OCI-LY3 (cell line): ENCODE results near the gene INO80B.

ENCODE experiments used
- H2AFZ ChIP-seq: fragments of 200-600, 300-600 bp; shearing (Covaris generic); 2 replicates; pipeline ENCODE4 v1.6.0; 2014; ENCODE audit warnings: antibody characterized with exemption, low read depth, low read length
- H3K27ac ChIP-seq: fragments of 200-600, 300-600 bp; sonication (generic); 2 replicates; pipeline ENCODE4 v1.5.1; 2014; ENCODE audit warnings: mild to moderate bottlenecking, low read length, moderate library complexity, mixed read lengths
- H3K27me3 ChIP-seq: fragments of 200-600, 300-600 bp; sonication (generic); 2 replicates; pipeline ENCODE4 v1.6.1; 2014; ENCODE audit warnings: low read depth, low read length, mixed read lengths
- H3K36me3 ChIP-seq: fragments of 200-600, 300-600 bp; sonication (generic); replicated peaks from 2 replicates; pipeline ENCODE3; 2014; ENCODE audit warnings: low read depth, low read length, mixed read lengths
- H3K4me1 ChIP-seq: fragments of 300-600, 200-600 bp; sonication (generic); 2 replicates; pipeline ENCODE4 v1.6.1; 2014; ENCODE audit warnings: low read length, mixed read lengths
- H3K4me2 ChIP-seq: fragments of 200-600, 300-600 bp; sonication (generic); 2 replicates; pipeline ENCODE4 v1.6.1; 2014; ENCODE audit warnings: low read length, mixed read lengths
- H3K4me3 ChIP-seq: fragments of 300-600, 200-600 bp; sonication (generic); 2 replicates; pipeline ENCODE4 v1.5.1; 2014; ENCODE audit warnings: antibody characterized with exemption, mild to moderate bottlenecking, low read length, moderate library complexity
- H3K79me2 ChIP-seq: fragments of 300-600, 200-600 bp; shearing (Covaris generic); 2 replicates; pipeline ENCODE4 v1.6.1; 2014; ENCODE audit warnings: mild to moderate bottlenecking, low read length, mixed read lengths
- H3K9ac ChIP-seq: fragments of 300-600, 200-600 bp; shearing (Covaris generic); 2 replicates; pipeline ENCODE4 v1.6.0; 2014; ENCODE audit warnings: mild to moderate bottlenecking, low read length, moderate library complexity
- H3K9me3 ChIP-seq: fragments of 200-600, 300-600 bp; shearing (Covaris generic); 2 replicates; pipeline ENCODE4 v1.6.1; 2014; ENCODE audit warnings: low read length, mixed read lengths; ENCODE audit not compliant: insufficient read depth
- H4K20me1 ChIP-seq: fragments of 200-600, 300-600 bp; sonication (generic); 2 replicates; pipeline ENCODE4 v1.6.1; 2016; ENCODE audit warnings: low read length, mixed read lengths; ENCODE audit not compliant: insufficient read depth
- EZH2phosphoT487 ChIP-seq: fragments of 200-600 bp; shearing (Covaris generic); IDR thresholded peaks from 2 replicates; pipeline ENCODE4 v1.6.1; 2018; ENCODE audit warnings: antibody characterized with exemption, mixed run types, low read depth
- TF ChIP-seq, protein P1 (sequence below): fragments of 200-600, 300-600 bp; sonication (generic); IDR thresholded peaks from 2 replicates; pipeline ENCODE4 v1.5.1; 2014; ENCODE audit warnings: antibody characterized with exemption, low read length, low read depth

INO80B gene

DNA sequence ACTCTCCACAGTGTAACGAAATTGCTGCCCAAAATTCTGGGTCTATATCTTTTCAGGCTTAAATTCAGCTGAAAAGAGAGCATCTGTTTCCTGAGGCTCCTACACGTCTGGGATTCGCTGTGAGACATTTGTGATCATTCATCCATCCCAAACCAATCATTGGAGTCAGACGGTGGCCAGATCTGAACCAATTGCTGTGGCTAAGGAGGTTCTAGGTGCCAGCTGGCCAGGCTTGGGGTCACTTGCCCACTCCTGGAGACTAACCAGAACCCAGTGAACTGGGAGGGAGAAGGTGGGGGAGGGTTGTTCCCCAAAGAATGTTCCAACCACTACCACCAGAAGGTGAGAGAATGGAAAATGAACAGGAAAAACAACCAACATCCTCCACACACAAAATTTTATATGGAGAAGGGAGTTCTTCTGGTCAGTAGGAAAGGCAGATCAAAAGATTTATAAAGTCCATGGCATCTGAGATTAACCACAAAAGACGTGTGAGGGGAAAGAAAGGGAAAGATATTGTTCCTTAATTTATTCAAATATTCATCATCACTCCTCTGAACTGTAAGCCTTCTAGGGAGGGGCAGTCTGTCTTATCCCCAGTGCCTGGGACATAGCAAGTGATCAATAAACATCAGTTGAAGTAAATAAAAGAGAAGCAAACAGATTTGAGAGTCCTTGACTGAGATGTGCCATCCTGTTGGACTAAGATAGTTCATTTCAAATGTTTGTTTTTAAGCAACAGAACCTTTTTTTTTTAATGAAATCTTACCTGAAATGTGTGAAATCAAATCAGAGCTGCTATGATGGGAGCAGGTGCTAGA is 10.2 kb upstream of the INO80B start:
- TF ChIP-seq, protein P1, sequence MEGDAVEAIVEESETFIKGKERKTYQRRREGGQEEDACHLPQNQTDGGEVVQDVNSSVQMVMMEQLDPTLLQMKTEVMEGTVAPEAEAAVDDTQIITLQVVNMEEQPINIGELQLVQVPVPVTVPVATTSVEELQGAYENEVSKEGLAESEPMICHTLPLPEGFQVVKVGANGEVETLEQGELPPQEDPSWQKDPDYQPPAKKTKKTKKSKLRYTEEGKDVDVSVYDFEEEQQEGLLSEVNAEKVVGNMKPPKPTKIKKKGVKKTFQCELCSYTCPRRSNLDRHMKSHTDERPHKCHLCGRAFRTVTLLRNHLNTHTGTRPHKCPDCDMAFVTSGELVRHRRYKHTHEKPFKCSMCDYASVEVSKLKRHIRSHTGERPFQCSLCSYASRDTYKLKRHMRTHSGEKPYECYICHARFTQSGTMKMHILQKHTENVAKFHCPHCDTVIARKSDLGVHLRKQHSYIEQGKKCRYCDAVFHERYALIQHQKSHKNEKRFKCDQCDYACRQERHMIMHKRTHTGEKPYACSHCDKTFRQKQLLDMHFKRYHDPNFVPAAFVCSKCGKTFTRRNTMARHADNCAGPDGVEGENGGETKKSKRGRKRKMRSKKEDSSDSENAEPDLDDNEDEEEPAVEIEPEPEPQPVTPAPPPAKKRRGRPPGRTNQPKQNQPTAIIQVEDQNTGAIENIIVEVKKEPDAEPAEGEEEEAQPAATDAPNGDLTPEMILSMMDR = no peak
- no peak for TF ChIP-seq EZH2phosphoT487

DNA sequence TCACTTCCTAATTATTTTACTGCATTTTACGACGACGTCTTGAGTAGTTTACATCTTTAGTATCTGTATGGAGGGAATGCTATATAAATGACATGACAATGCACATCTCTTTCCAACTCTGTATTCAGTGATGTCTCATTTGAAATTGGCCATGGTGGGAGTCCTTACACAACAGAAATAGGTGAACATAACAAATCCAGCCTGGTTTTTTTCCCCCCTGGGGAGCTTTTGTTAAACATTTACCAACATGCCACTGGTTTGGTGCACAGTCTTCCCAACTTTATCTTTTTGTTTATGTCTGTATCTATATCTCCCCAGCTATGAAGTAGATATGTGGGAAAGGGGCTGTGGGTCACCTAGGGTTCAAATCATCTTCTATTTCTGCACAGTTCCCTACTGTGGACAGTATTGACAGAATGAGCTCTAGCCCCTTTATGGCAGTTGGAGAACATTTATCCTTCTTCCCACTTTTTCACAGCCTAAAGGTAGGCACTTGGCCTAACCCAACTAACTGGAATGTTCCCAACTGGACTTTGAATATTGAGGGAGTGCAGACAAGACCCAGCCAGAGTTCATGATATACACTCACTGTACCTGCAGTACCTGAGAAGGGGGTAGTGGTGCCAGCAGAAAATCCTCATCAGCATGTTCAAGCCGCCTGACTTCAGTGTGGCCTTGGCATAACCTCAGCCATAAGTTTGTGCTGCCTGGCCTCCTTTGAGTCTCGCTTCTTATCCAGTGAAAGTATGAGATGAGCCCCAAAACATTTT is 7.5 kb upstream of the INO80B start:
- no peak overlapping the region for H3K4me3 ChIP-seq
- no peaks in the 10 kb centered on the region for H3K27me3 ChIP-seq
- H3K27ac ChIP-seq = no peak overlapping the region
- no peak overlapping the region for H3K9ac ChIP-seq
- H3K79me2 ChIP-seq = no peaks in the 10 kb centered on the region
- H3K9me3 ChIP-seq = no peaks in the 10 kb centered on the region
- H2AFZ ChIP-seq = no peak overlapping the region
- H3K4me2 ChIP-seq = no peak overlapping the region
- no peaks in the 10 kb centered on the region for H3K36me3 ChIP-seq
- TF ChIP-seq EZH2phosphoT487 = no peak
- TF ChIP-seq, protein P1 = no peak
- peaks cover 18% of the 10 kb centered on the region for H3K4me1 ChIP-seq
- no peaks in the 10 kb centered on the region for H4K20me1 ChIP-seq

More for the DNA sequence above, 10.2 kb upstream of the INO80B start:
- Histone ChIP-seq H3K9ac (peak overlapping the region; percentile 2; the same call in 1 of the 2 replicates), H2AFZ (peak overlapping the region; percentile 17), H3K79me2 (no peaks in the 10 kb centered on the region), H3K36me3 (no peaks in the 10 kb centered on the region), H4K20me1 (no peaks in the 10 kb centered on the region), H3K4me3 (peak overlapping the region; percentile 23), H3K4me1 (peaks cover 28% of the 10 kb centered on the region), H3K27ac (no peak overlapping the region), H3K9me3 (no peaks in the 10 kb centered on the region), H3K4me2 (peak overlapping the region; percentile 54), H3K27me3 (no peaks in the 10 kb centered on the region)

DNA sequence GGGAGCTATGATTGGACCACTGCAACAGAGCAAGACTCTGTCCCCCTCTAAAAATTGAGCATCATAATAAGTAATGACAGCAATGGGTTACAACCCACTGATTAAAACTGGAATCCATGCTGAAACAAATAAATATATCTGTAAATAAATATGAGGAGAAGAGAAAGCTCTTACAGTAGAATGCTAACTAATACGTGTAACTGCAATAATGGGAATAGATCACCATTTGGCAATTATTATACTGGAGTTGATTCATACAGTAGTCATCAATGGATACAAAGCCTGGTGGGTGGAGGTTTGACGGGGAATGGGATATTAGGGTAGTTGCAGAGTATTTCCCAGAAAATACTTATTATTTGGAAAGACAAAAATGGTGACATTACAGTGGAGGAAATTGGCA is 6.1 kb upstream of the INO80B start:
- Histone ChIP-seq H3K27ac (no peak overlapping the region), H3K4me1 (peaks cover 15% of the 10 kb centered on the region)
- no peak for TF ChIP-seq EZH2phosphoT487
- TF ChIP-seq, protein P1 = no peak

DNA sequence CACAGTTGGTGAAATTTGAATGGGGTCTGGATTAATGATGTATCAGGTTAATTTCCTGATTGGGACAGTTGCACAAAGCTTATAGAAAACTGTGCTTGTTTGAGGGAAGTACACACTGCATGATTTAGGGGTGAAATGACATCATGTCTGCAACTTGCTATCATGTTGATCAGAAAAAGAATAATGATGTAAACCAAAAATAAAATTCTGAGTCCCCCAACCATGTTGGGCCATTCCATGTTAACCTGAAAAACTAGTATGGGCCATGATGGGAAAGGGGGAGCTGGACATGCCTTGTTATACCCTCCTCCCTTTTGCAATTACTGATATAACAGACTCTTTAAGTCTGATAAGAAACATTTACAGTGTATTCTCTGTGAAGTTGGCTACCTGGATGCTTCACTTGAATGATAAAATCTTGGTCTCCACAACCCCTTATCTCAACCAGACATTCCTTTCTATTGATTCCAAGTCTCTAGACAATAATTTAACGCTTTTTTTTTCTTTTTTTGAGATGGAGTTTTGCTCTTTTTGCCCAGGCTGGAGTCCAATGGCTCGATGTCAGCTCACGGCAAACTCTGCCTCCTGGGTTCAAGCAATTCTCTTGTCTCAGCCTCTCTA is 4.2 kb upstream of the INO80B start:
- no peak overlapping the region for H2AFZ ChIP-seq
- H3K27ac ChIP-seq = no peak overlapping the region
- H3K79me2 ChIP-seq = peaks cover 5% of the 10 kb centered on the region; the same call in 1 of the 2 replicates
- no peaks in the 10 kb centered on the region for H4K20me1 ChIP-seq
- H3K4me3 ChIP-seq = no peak overlapping the region
- TF ChIP-seq EZH2phosphoT487 = no peak
- TF ChIP-seq, protein P1 = no peak
- H3K9ac ChIP-seq = no peak overlapping the region
- H3K36me3 ChIP-seq = no peaks in the 10 kb centered on the region
- no peaks in the 10 kb centered on the region for H3K27me3 ChIP-seq
- peaks cover 7% of the 10 kb centered on the region for H3K4me1 ChIP-seq
- no peaks in the 10 kb centered on the region for H3K9me3 ChIP-seq
- H3K4me2 ChIP-seq = no peak overlapping the region

More for the DNA sequence above, 6.1 kb upstream of the INO80B start:
- no peak overlapping the region for H2AFZ ChIP-seq
- no peaks in the 10 kb centered on the region for H3K36me3 ChIP-seq
- H3K79me2 ChIP-seq = no peaks in the 10 kb centered on the region
- no peak overlapping the region for H3K9ac ChIP-seq
- H3K27me3 ChIP-seq = no peaks in the 10 kb centered on the region
- H3K4me3 ChIP-seq = no peak overlapping the region
- no peak overlapping the region for H3K4me2 ChIP-seq
- H3K9me3 ChIP-seq = no peaks in the 10 kb centered on the region
- H4K20me1 ChIP-seq = no peaks in the 10 kb centered on the region
